PFSK-1 (cell line): ENCODE measurements around the gene PDCD6IP.

Experiments
- FOXP2 ChIP-seq: optimal IDR thresholded peaks from 2 replicates; pipeline ENCODE3; 2011; ENCODE audit warnings: borderline replicate concordance, control low read depth, inconsistent platforms; ENCODE audit not compliant: insufficient read depth; ENCODE audit errors: extremely low read length, extremely low read depth
- POLR2AphosphoS5 ChIP-seq: IDR thresholded peaks from 2 replicates; pipeline ENCODE4 v1.6.1; 2012; ENCODE audit warnings: low read depth, mild to moderate bottlenecking, control low read depth, low read length, moderate library complexity
- REST ChIP-seq, 2 experiments: IDR thresholded peaks; 2 replicates each; pipeline versions ENCODE4 v1.6.1 to v1.8.0; 2011 to 2012; ENCODE audit warnings: low read depth in 2 of 2, low read length in 2 of 2, control low read depth in 1 of 2, inconsistent platforms in 1 of 2, mild to moderate bottlenecking in 1 of 2, moderate library complexity in 1 of 2; ENCODE audit not compliant: insufficient read depth in 1 of 2
- SIN3A ChIP-seq: IDR thresholded peaks from 2 replicates; pipeline ENCODE4 v1.6.1; 2012; ENCODE audit warnings: mild to moderate bottlenecking, low read length, moderate library complexity, borderline replicate concordance; ENCODE audit not compliant: insufficient read depth
- TAF1 ChIP-seq: IDR thresholded peaks from 2 replicates; pipeline ENCODE4 v1.6.1; 2012; ENCODE audit warnings: low read length, control low read depth, borderline replicate concordance; ENCODE audit not compliant: insufficient read depth

Gene PDCD6IP

DNA sequence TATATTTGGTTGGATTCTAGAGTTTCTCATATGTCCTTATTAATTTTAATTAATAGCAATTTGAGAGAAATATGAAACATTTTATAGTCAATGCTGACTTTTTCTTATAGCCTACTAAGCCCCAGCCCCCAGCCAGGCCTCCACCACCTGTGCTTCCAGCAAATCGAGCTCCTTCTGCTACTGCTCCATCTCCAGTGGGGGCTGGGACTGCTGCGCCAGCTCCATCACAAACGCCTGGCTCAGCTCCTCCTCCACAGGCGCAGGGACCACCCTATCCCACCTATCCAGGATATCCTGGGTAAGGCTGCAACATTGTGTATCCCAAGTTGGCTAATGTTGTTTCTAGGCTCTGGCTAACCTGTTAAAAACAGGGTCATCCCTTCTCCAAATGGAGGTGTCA lies 66.7 kb downstream of the PDCD6IP start:
- TF ChIP-seq TAF1: no peak
- TF ChIP-seq FOXP2: no peak
- no peak for TF ChIP-seq POLR2AphosphoS5
- no peak for TF ChIP-seq REST (IDR thresholded peaks at IDR 0.05; ENCODE audit: insufficient read depth in 1 of 2, low read depth in 2 of 2, low read length in 2 of 2)
- no peak for TF ChIP-seq SIN3A

DNA sequence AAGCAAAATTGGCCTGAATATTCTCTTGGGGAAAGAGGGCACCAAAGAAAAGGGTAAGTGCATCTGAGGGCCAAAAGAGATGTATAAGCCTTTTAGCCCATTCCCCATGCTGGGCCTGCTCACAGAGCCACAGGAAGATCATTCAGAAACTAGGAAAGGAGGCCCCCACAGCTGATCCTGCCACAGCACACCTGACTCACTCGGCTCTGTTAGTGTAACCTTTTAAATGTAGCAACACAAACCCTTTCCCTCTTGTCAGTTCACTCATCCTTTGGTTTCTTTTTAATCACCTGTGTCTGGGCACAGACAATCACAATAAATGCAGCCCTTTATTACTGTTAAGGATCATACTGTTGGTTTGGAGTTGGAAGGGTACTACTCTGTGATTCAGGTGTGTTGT lies 69.9 kb downstream of the PDCD6IP start:
- no peak for TF ChIP-seq POLR2AphosphoS5
- no peak for TF ChIP-seq REST (IDR thresholded peaks at IDR 0.05; ENCODE audit: insufficient read depth in 1 of 2, low read depth in 2 of 2, low read length in 2 of 2)
- no peak for TF ChIP-seq TAF1
- TF ChIP-seq FOXP2: no peak
- no peak for TF ChIP-seq SIN3A

GRCh38 chr3:33869977-33870376 lies 71.5 kb downstream of the PDCD6IP start:
- TF ChIP-seq SIN3A (no peak), TAF1 (no peak), FOXP2 (no peak), POLR2AphosphoS5 (no peak), REST (IDR thresholded peaks at IDR 0.05; ENCODE audit: insufficient read depth in 1 of 2, low read depth in 2 of 2, low read length in 2 of 2) (no peak)

GRCh38 chr3:33874815-33875214 lies 76.4 kb downstream of the PDCD6IP start:
- TF ChIP-seq SIN3A (no peak), FOXP2 (no peak), TAF1 (no peak), REST (IDR thresholded peaks at IDR 0.05; ENCODE audit: insufficient read depth in 1 of 2, low read depth in 2 of 2, low read length in 2 of 2) (no peak), POLR2AphosphoS5 (no peak)

DNA sequence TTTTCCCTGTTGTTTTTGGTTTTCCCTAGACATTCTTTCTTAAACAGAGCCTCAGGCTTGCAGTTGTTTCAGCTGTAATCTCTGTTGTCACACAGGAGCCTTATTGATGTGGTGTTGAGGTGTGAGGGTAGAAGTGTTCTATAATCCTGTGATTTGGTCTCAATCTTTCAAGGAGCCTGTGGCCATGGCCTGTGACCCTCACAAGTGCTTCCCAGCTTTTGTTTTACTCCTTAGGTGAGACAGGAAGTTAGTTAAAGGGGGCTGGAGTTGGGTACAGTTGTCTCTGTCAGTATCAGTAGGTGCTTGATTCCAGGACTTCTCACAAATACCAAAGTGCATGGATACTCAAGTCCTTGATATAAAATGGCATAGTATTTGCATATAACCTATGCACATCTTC lies 77.2 kb downstream of the PDCD6IP start:
- TF ChIP-seq FOXP2 (no peak), REST (IDR thresholded peaks at IDR 0.05; ENCODE audit: insufficient read depth in 1 of 2, low read depth in 2 of 2, low read length in 2 of 2) (no peak), POLR2AphosphoS5 (no peak), SIN3A (no peak), TAF1 (no peak)
